Measurements from ENCODE around the gene SIRPA. TPM values are rescaled to one million over a fixed set of nuclear protein-coding genes. Genes with fewer than 3 reads are reported as not detected.

The SIRPA gene
- total and polyA plus RNA-seq, 11 donors = 8.6 to 73.5 (median 28.5) TPM

GRCh38 chr20:1934721-1935573 is 39.7 kb downstream of the SIRPA start:
- no peak for TF ChIP-seq POLR2A (IDR thresholded peaks at IDR 0.05)
- TF ChIP-seq CTCF (IDR thresholded peaks at IDR 0.05) = no peak
- no peaks in the 10 kb centered on the region for H3K27me3 ChIP-seq
- ATAC-seq (peak; percentile 9 to 75 (median 54)), DNase-seq (peak in 2 of 5 donors; percentile 80 to 82)
- H3K36me3 ChIP-seq = peaks cover 0 to 65% (median 5%) of the 10 kb centered on the region in 9 donors
- H3K9me3 ChIP-seq = no peaks in the 10 kb centered on the region
- peak overlapping the region in 10 of 12 donors; percentile 25 to 79 (median 60) for H3K27ac ChIP-seq
- H3K4me3 ChIP-seq = no peak overlapping the region
- H3K4me1 ChIP-seq = peaks cover 0 to 37% (median 23%) of the 10 kb centered on the region in 12 donors
- intact Hi-C loops (cut with DNase I) = loop anchor here in 1 of 10 donors (2.0 kb wide), 1 partner anchor 34 kb away; no protein-coding TSS in a partner anchor
- WGBS, 4 donors = 41 to 50% (median 44%) methylated on average over 19 of the region's 19 CpGs

GRCh38 chr20:1935696-1936366 is 40.6 kb downstream of the SIRPA start:
- peaks cover 0 to 56% (median 5%) of the 10 kb centered on the region in 9 donors for H3K36me3 ChIP-seq
- DNase-seq (peak; percentile 55 to 84 (median 81)), ATAC-seq (peak; percentile 71 to 82 (median 72))
- peak overlapping the region in 10 of 12 donors; percentile 25 to 79 (median 60) for H3K27ac ChIP-seq
- intact Hi-C loops (cut with DNase I) = loop anchor here in 1 of 10 donors (2.0 kb wide), 1 partner anchor 35 kb away; no protein-coding TSS in a partner anchor
- TF ChIP-seq POLR2A (IDR thresholded peaks at IDR 0.05) = no peak
- TF ChIP-seq CTCF (IDR thresholded peaks at IDR 0.05) = no peak
- peak overlapping the region in 1 of 12 donors; percentile 20 for H3K4me3 ChIP-seq
- no peaks in the 10 kb centered on the region for H3K27me3 ChIP-seq
- no peaks in the 10 kb centered on the region for H3K9me3 ChIP-seq
- WGBS, 4 donors = 45 to 60% (median 47%) methylated on average over 15 of the region's 15 CpGs
- peaks cover 0 to 35% (median 23%) of the 10 kb centered on the region in 12 donors for H3K4me1 ChIP-seq

- no peaks in the 10 kb centered on the region for H3K9me3 ChIP-seq
- no peak overlapping the region for H3K27ac ChIP-seq
- ATAC-seq (no peak), DNase-seq (no peak)
- H3K27me3 ChIP-seq = no peaks in the 10 kb centered on the region
- TF ChIP-seq POLR2A (IDR thresholded peaks at IDR 0.05) = no peak
- no peak for TF ChIP-seq CTCF (IDR thresholded peaks at IDR 0.05)
- intact Hi-C loops (cut with DNase I) = no loop called here
- H3K36me3 ChIP-seq = peaks cover 0 to 46% (median 5%) of the 10 kb centered on the region in 9 donors
- WGBS, 4 donors = 85 to 94% (median 92%) methylated on average over 17 to 25 of the region's 25 CpGs
- no peak overlapping the region for H3K4me3 ChIP-seq
- peaks cover 0 to 45% (median 25%) of the 10 kb centered on the region in 12 donors for H3K4me1 ChIP-seq
Measured at GRCh38 chr20:1937316-1937976, 42.2 kb downstream of the SIRPA start.
